H7 (cell line): ENCODE results near the gene PCSK6. TPM values are rescaled to one million over a fixed set of nuclear protein-coding genes. Genes with fewer than 3 reads are reported as not detected.
"Not testable (repeated sequence)": the region's sequence is repeated elsewhere in the genome, so short reads cannot be mapped to it uniquely, and the experiment has no call there.

Source experiments
- DNase-seq: peaks from one replicate; pipeline ENCODE4 v3.0.0; 2012
- H3K27me3 ChIP-seq: 2 replicates; pipeline ENCODE4 v1.6.0; 2011; ENCODE audit warnings: mild to moderate bottlenecking, low read length; ENCODE audit not compliant: control insufficient read depth, insufficient read depth
- H3K36me3 ChIP-seq: replicated peaks from 2 replicates; pipeline ENCODE4 v1.5.1; 2011; ENCODE audit warnings: low read length; ENCODE audit not compliant: control insufficient read depth, insufficient read depth
- H3K4me3 ChIP-seq: 2 replicates; pipeline ENCODE4 v1.5.1; 2011; ENCODE audit warnings: low read depth, mild to moderate bottlenecking, control low read depth, low read length, moderate library complexity; ENCODE audit not compliant: insufficient read depth
- total RNA-seq: library from RNA; depleted of rRNA; stranded (reverse); fragments of >200 nt; shearing (Covaris generic); gene quantifications from 2 replicates; pipeline ENCODE4 v1.2.3, GENCODE V29; 2014

PCSK6 gene
- total RNA-seq, 1 experiment from 2014 or later, result 3.9 TPM

GRCh38 chr15:101386967-101387366, 102.5 kb downstream of the PCSK6 start:
- no peaks in the 10 kb centered on the region for H3K27me3 ChIP-seq
- no peak for DNase-seq

GRCh38 chr15:101386006-101386405, 103.5 kb downstream of the PCSK6 start:
- DNase-seq, result no peak
- no peaks in the 10 kb centered on the region; the same call in 1 of the 2 replicates for H3K36me3 ChIP-seq
- H3K4me3 ChIP-seq, result no peak overlapping the region
- no peaks in the 10 kb centered on the region for H3K27me3 ChIP-seq

More at GRCh38 chr15:101386967-101387366, 102.5 kb downstream of the PCSK6 start:
- Histone ChIP-seq H3K36me3 (no peaks in the 10 kb centered on the region; the same call in 1 of the 2 replicates), H3K4me3 (no peak overlapping the region)

- Histone ChIP-seq H3K27me3 (no peaks in the 10 kb centered on the region), H3K4me3 (no peak overlapping the region), H3K36me3 (no peaks in the 10 kb centered on the region; the same call in 1 of the 2 replicates)
- no peak for DNase-seq
Measured at GRCh38 chr15:101384276-101384675, 105.2 kb downstream of the PCSK6 start.

- H3K27me3 ChIP-seq, result no peaks in the 10 kb centered on the region
- no peak for DNase-seq
- H3K36me3 ChIP-seq, result no peaks in the 10 kb centered on the region
Measured at GRCh38 chr15:101382544-101382943, 107.0 kb downstream of the PCSK6 start.

GRCh38 chr15:101381671-101382212, 107.8 kb downstream of the PCSK6 start:
- no peaks in the 10 kb centered on the region for H3K36me3 ChIP-seq
- no peaks in the 10 kb centered on the region for H3K27me3 ChIP-seq
- no peak overlapping the region for H3K4me3 ChIP-seq
- no peak for DNase-seq

More at GRCh38 chr15:101382544-101382943, 107.0 kb downstream of the PCSK6 start:
- no peak overlapping the region for H3K4me3 ChIP-seq

GRCh38 chr15:101380146-101380545, 109.4 kb downstream of the PCSK6 start:
- H3K4me3 ChIP-seq, result no peak overlapping the region
- DNase-seq, result no peak
- no peaks in the 10 kb centered on the region for H3K27me3 ChIP-seq
- H3K36me3 ChIP-seq, result no peaks in the 10 kb centered on the region

- DNase-seq, result no peak
- H3K4me3 ChIP-seq, result no peak overlapping the region
- H3K27me3 ChIP-seq, result no peaks in the 10 kb centered on the region
- H3K36me3 ChIP-seq, result no peaks in the 10 kb centered on the region
Measured at GRCh38 chr15:101379647-101380046, 109.9 kb downstream of the PCSK6 start.

- H3K27me3 ChIP-seq, result no peaks in the 10 kb centered on the region
- no peaks in the 10 kb centered on the region for H3K36me3 ChIP-seq
- no peak for DNase-seq
- H3K4me3 ChIP-seq, result no peak overlapping the region
Measured at GRCh38 chr15:101378879-101379278, 110.6 kb downstream of the PCSK6 start.

- H3K4me3 ChIP-seq, result no peak overlapping the region
- no peak for DNase-seq
- H3K27me3 ChIP-seq, result no peaks in the 10 kb centered on the region
- H3K36me3 ChIP-seq, result no peaks in the 10 kb centered on the region
Measured at GRCh38 chr15:101378171-101378755, 111.2 kb downstream of the PCSK6 start.

- DNase-seq, result no peak
- no peak overlapping the region for H3K4me3 ChIP-seq
- no peaks in the 10 kb centered on the region for H3K27me3 ChIP-seq
- H3K36me3 ChIP-seq, result no peaks in the 10 kb centered on the region
Measured at GRCh38 chr15:101376615-101377395, 112.7 kb downstream of the PCSK6 start.

GRCh38 chr15:101375006-101375405, 114.5 kb downstream of the PCSK6 start:
- H3K27me3 ChIP-seq, DNase-seq, H3K36me3 ChIP-seq, H3K4me3 ChIP-seq: not testable (repeated sequence)

GRCh38 chr15:101374326-101374725, 115.2 kb downstream of the PCSK6 start:
- H3K4me3 ChIP-seq, result no peak overlapping the region
- no peak for DNase-seq
- H3K36me3 ChIP-seq, result no peaks in the 10 kb centered on the region
- no peaks in the 10 kb centered on the region for H3K27me3 ChIP-seq

GRCh38 chr15:101373577-101373976, 115.9 kb downstream of the PCSK6 start:
- no peak for DNase-seq
- Histone ChIP-seq H3K36me3 (no peaks in the 10 kb centered on the region), H3K27me3 (no peaks in the 10 kb centered on the region), H3K4me3 (no peak overlapping the region)

GRCh38 chr15:101372960-101373525, 116.5 kb downstream of the PCSK6 start:
- peak; percentile 78 for DNase-seq
- Histone ChIP-seq H3K36me3 (no peaks in the 10 kb centered on the region), H3K27me3 (no peaks in the 10 kb centered on the region), H3K4me3 (no peak overlapping the region)

GRCh38 chr15:101372149-101372577, 117.3 kb downstream of the PCSK6 start:
- H3K36me3 ChIP-seq, result no peaks in the 10 kb centered on the region
- no peak overlapping the region for H3K4me3 ChIP-seq
- no peaks in the 10 kb centered on the region for H3K27me3 ChIP-seq
- DNase-seq, result no peak
